BLaER1 (cell line): Measurements from ENCODE around the gene LMTK2.
A peak's percentile ranks its signal among the peaks of the same experiment; 100 is the strongest.

Source experiments
- H3K27ac ChIP-seq: shearing (Covaris generic); formaldehyde crosslinking; 2 replicates; pipeline ENCODE4 v1.8.1; 2022
- H3K27me3 ChIP-seq: shearing (Covaris generic); formaldehyde crosslinking; 2 replicates; pipeline ENCODE4 v1.8.1; 2022
- H3K36me3 ChIP-seq: shearing (Covaris generic); formaldehyde crosslinking; 2 replicates; pipeline ENCODE4 v1.8.1; 2022
- H3K4me1 ChIP-seq: shearing (Covaris generic); formaldehyde crosslinking; 2 replicates; pipeline ENCODE4 v1.8.1; 2022
- H3K4me2 ChIP-seq: shearing (Covaris generic); formaldehyde crosslinking; 2 replicates; pipeline ENCODE4 v1.8.1; 2022
- H3K4me3 ChIP-seq: shearing (Covaris generic); formaldehyde crosslinking; 2 replicates; pipeline ENCODE4 v1.8.1; 2022
- H3K9ac ChIP-seq: shearing (Covaris generic); formaldehyde crosslinking; 2 replicates; pipeline ENCODE4 v1.8.1; 2022
- H3K9me3 ChIP-seq: shearing (Covaris generic); formaldehyde crosslinking; 2 replicates; pipeline ENCODE4 v1.8.1; 2022
- H4K20me1 ChIP-seq: shearing (Covaris generic); formaldehyde crosslinking; 2 replicates; pipeline ENCODE4 v1.8.1; 2022
- Cebpa-rat ChIP-seq: shearing (Covaris generic); IDR thresholded peaks from 2 replicates; pipeline ENCODE4 v1.8.1; 2022

Gene LMTK2

GRCh38 chr7:98134420-98135228 lies 28.0 kb downstream of the LMTK2 start:
- TF ChIP-seq Cebpa-rat, result no peak
- Histone ChIP-seq H3K9ac (no peak overlapping the region), H3K27me3 (no peaks in the 10 kb centered on the region), H3K27ac (no peak overlapping the region), H3K4me3 (no peak overlapping the region), H3K9me3 (no peaks in the 10 kb centered on the region), H3K36me3 (peaks cover 26% of the 10 kb centered on the region), H3K4me2 (peak overlapping the region; percentile 69), H3K4me1 (peaks cover 47% of the 10 kb centered on the region), H4K20me1 (peaks cover 98% of the 10 kb centered on the region)

GRCh38 chr7:98135984-98136383 lies 29.3 kb downstream of the LMTK2 start:
- Histone ChIP-seq H3K36me3 (peaks cover 29% of the 10 kb centered on the region), H3K27me3 (no peaks in the 10 kb centered on the region), H3K27ac (no peak overlapping the region), H4K20me1 (peaks cover 89% of the 10 kb centered on the region), H3K4me3 (no peak overlapping the region), H3K9ac (no peak overlapping the region), H3K4me1 (peaks cover 41% of the 10 kb centered on the region), H3K4me2 (no peak overlapping the region), H3K9me3 (no peaks in the 10 kb centered on the region)
- TF ChIP-seq Cebpa-rat, result no peak

- Histone ChIP-seq H3K27ac (no peak overlapping the region), H3K27me3 (no peaks in the 10 kb centered on the region), H3K4me1 (peaks cover 36% of the 10 kb centered on the region), H3K9ac (no peak overlapping the region), H4K20me1 (peaks cover 85% of the 10 kb centered on the region), H3K36me3 (peaks cover 32% of the 10 kb centered on the region), H3K4me2 (no peak overlapping the region), H3K4me3 (no peak overlapping the region), H3K9me3 (no peaks in the 10 kb centered on the region)
- TF ChIP-seq Cebpa-rat, result no peak
Measured at GRCh38 chr7:98136423-98136822, 29.8 kb downstream of the LMTK2 start.

- Histone ChIP-seq H3K9ac (no peak overlapping the region), H3K4me2 (no peak overlapping the region), H4K20me1 (peaks cover 83% of the 10 kb centered on the region), H3K27ac (no peak overlapping the region), H3K4me1 (peaks cover 28% of the 10 kb centered on the region), H3K4me3 (no peak overlapping the region), H3K36me3 (peaks cover 36% of the 10 kb centered on the region), H3K27me3 (no peaks in the 10 kb centered on the region), H3K9me3 (no peaks in the 10 kb centered on the region)
- no peak for TF ChIP-seq Cebpa-rat
Measured at GRCh38 chr7:98137134-98137825, 30.6 kb downstream of the LMTK2 start.

GRCh38 chr7:98137826-98138151 lies 31.1 kb downstream of the LMTK2 start:
- TF ChIP-seq Cebpa-rat, result no peak
- Histone ChIP-seq H3K4me1 (peaks cover 23% of the 10 kb centered on the region), H3K9me3 (no peaks in the 10 kb centered on the region), H3K27ac (no peak overlapping the region), H3K4me2 (no peak overlapping the region), H4K20me1 (peaks cover 83% of the 10 kb centered on the region), H3K36me3 (peaks cover 40% of the 10 kb centered on the region), H3K27me3 (no peaks in the 10 kb centered on the region), H3K4me3 (no peak overlapping the region), H3K9ac (no peak overlapping the region)

- H3K9me3 ChIP-seq, result no peaks in the 10 kb centered on the region
- H3K4me1 ChIP-seq, result peaks cover 14% of the 10 kb centered on the region
- no peak overlapping the region for H3K9ac ChIP-seq
- H3K27me3 ChIP-seq, result no peaks in the 10 kb centered on the region
- peaks cover 75% of the 10 kb centered on the region for H4K20me1 ChIP-seq
- peaks cover 49% of the 10 kb centered on the region for H3K36me3 ChIP-seq
- no peak overlapping the region for H3K4me2 ChIP-seq
- H3K27ac ChIP-seq, result no peak overlapping the region
- no peak for TF ChIP-seq Cebpa-rat
- no peak overlapping the region for H3K4me3 ChIP-seq
Measured at GRCh38 chr7:98138672-98139071, 32.0 kb downstream of the LMTK2 start.

- Histone ChIP-seq H4K20me1 (peaks cover 43% of the 10 kb centered on the region), H3K27ac (no peak overlapping the region), H3K4me3 (no peak overlapping the region), H3K36me3 (peaks cover 77% of the 10 kb centered on the region), H3K9ac (no peak overlapping the region), H3K4me1 (no peaks in the 10 kb centered on the region), H3K4me2 (no peak overlapping the region), H3K9me3 (0 out of 2 replicates have a peak, but pooled peaks cover 5% of the 10 kb centered on the region), H3K27me3 (no peaks in the 10 kb centered on the region)
- no peak for TF ChIP-seq Cebpa-rat
Measured at GRCh38 chr7:98142658-98143057, 36.0 kb downstream of the LMTK2 start.

- no peak overlapping the region for H3K4me2 ChIP-seq
- H3K9me3 ChIP-seq, result 0 out of 2 replicates have a peak, but pooled peaks cover 5% of the 10 kb centered on the region
- H3K27me3 ChIP-seq, result no peaks in the 10 kb centered on the region
- H4K20me1 ChIP-seq, result peaks cover 15% of the 10 kb centered on the region; the same call in 1 of the 2 replicates
- no peak overlapping the region for H3K9ac ChIP-seq
- no peaks in the 10 kb centered on the region for H3K4me1 ChIP-seq
- peaks cover 86% of the 10 kb centered on the region for H3K36me3 ChIP-seq
- TF ChIP-seq Cebpa-rat, result no peak
- no peak overlapping the region for H3K4me3 ChIP-seq
- no peak overlapping the region for H3K27ac ChIP-seq
Measured at GRCh38 chr7:98148607-98149006, 41.9 kb downstream of the LMTK2 start.

- H4K20me1 ChIP-seq, result peaks cover 15% of the 10 kb centered on the region; the same call in 1 of the 2 replicates
- H3K4me3 ChIP-seq, result no peak overlapping the region
- H3K4me2 ChIP-seq, result no peak overlapping the region
- peaks cover 85% of the 10 kb centered on the region for H3K36me3 ChIP-seq
- H3K4me1 ChIP-seq, result no peaks in the 10 kb centered on the region
- no peak overlapping the region for H3K9ac ChIP-seq
- TF ChIP-seq Cebpa-rat, result no peak
- no peaks in the 10 kb centered on the region for H3K27me3 ChIP-seq
- no peak overlapping the region for H3K27ac ChIP-seq
- 0 out of 2 replicates have a peak, but pooled peaks cover 5% of the 10 kb centered on the region for H3K9me3 ChIP-seq
Measured at GRCh38 chr7:98149116-98149692, 42.5 kb downstream of the LMTK2 start.

- H4K20me1 ChIP-seq, result peaks cover 11% of the 10 kb centered on the region; the same call in 1 of the 2 replicates
- H3K9ac ChIP-seq, result no peak overlapping the region
Measured at GRCh38 chr7:98151884-98152283, 45.2 kb downstream of the LMTK2 start.

More at GRCh38 chr7:98151884-98152283, 45.2 kb downstream of the LMTK2 start:
- Histone ChIP-seq H3K4me1 (no peaks in the 10 kb centered on the region), H3K4me3 (no peak overlapping the region), H3K36me3 (peaks cover 90% of the 10 kb centered on the region), H3K9me3 (no peaks in the 10 kb centered on the region), H3K4me2 (no peak overlapping the region), H3K27ac (no peak overlapping the region), H3K27me3 (no peaks in the 10 kb centered on the region)
- TF ChIP-seq Cebpa-rat, result no peak
